K562 (cell line): ENCODE measurements around the gene STIM1. TPM values are rescaled to one million over a fixed set of nuclear protein-coding genes. Genes with fewer than 3 reads are reported as not detected.

Experiments
- ATAC-seq: fragments of 200-7000 bp; cut with Tn5 transposase; 3 replicates; pipeline ENCODE4 v1.9.1; 2020; ENCODE audit warnings: moderate library complexity
- BruUV-seq: library from RNA; stranded (reverse); fragments of 400-500 nt; replicated peaks from 2 replicates; lab custom pipeline; 2021; lab: Mats Ljungman, UMichigan
- CTCF ChIA-PET: fragments of 300-600 bp; formaldehyde crosslinking; extraction: SDS; loops from one replicate; lab custom pipeline; 2021; ENCODE audit warnings: low intra/inter-chr PET ratio; lab: Yijun Ruan, JAX
- POLR2A ChIA-PET: fragments of 300-600, 350-650 bp; sonication (Branson Sonifier 250); formaldehyde crosslinking; extraction: SDS; loops from one replicate; lab custom pipeline; 2021; ENCODE audit warnings: antibody characterized with exemption, inconsistent platforms; lab: Yijun Ruan, JAX
- DNase-seq, 4 experiments: peaks; one replicate each; pipeline versions ENCODE4 v3.0.0 to v3.0.0-alpha.2; 2011 to 2018; ENCODE audit warnings: low spot score in 3 of 4, mixed read lengths in 3 of 4; ENCODE audit errors: extremely low read depth in 1 of 4
- FAIRE-seq: peaks from 2 replicates; lab custom pipeline; 2011; peaks lifted over from hg19 to GRCh38; lab: Jason Lieb, UNC
- H2AFZ ChIP-seq: 2 replicates; pipeline ENCODE4 v1.6.0; 2011; ENCODE audit warnings: low read depth, low read length, control low read depth, inconsistent platforms
- H3K27ac ChIP-seq: fragments of 200-600 bp; 3 replicates; pipeline ENCODE4 v1.8.0; 2011; ENCODE audit warnings: low read depth, mild to moderate bottlenecking, control low read depth, inconsistent platforms, low read length, moderate library complexity, mixed read lengths; ENCODE audit errors: extremely low read depth
- H3K27me3 ChIP-seq, 2 experiments: fragments of 300-600 bp in 1 of 2; 2 replicates in 1 of 2; 3 replicates in 1 of 2; pipeline versions ENCODE4 v1.6.0 to v1.8.0; 2011; ENCODE audit warnings: inconsistent platforms in 2 of 2, low read length in 2 of 2, mild to moderate bottlenecking in 1 of 2, mixed read lengths in 1 of 2, moderate library complexity in 1 of 2; ENCODE audit not compliant: control insufficient read depth in 2 of 2, insufficient read depth in 2 of 2
- H3K36me3 ChIP-seq: fragments of 300-600 bp; 3 replicates; pipeline ENCODE4 v1.8.0; 2011; ENCODE audit warnings: mild to moderate bottlenecking, low read length, inconsistent platforms; ENCODE audit not compliant: control insufficient read depth, insufficient read depth
- H3K4me1 ChIP-seq, 2 experiments: fragments of 200-600 bp in 1 of 2; replicated peaks in 1 of 2; 2 replicates in 1 of 2; 3 replicates in 1 of 2; pipeline versions ENCODE4 v1.5.1 to v1.8.0; 2011; ENCODE audit warnings: inconsistent platforms in 2 of 2, low read length in 2 of 2, mild to moderate bottlenecking in 1 of 2, mixed read lengths in 1 of 2, moderate library complexity in 1 of 2; ENCODE audit not compliant: control insufficient read depth in 2 of 2, insufficient read depth in 2 of 2
- H3K4me2 ChIP-seq: 2 replicates; pipeline ENCODE4 v1.6.1; 2011; ENCODE audit warnings: low read length, control low read depth, inconsistent platforms, mixed read lengths; ENCODE audit not compliant: insufficient read depth
- H3K4me3 ChIP-seq: fragments of 200-600 bp; sonication (generic), shearing (Covaris generic); 2 replicates; pipeline ENCODE4 v1.5.1; 2016; ENCODE audit warnings: control low read depth, inconsistent platforms
- H3K79me2 ChIP-seq: fragments of 200-600 bp; 3 replicates; pipeline ENCODE4 v1.8.0; 2011; ENCODE audit warnings: low read length, inconsistent platforms; ENCODE audit not compliant: control insufficient read depth, insufficient read depth
- H3K9ac ChIP-seq, 2 experiments: 2 replicates each; pipeline versions ENCODE4 v1.6.0 to v1.6.1; 2011; ENCODE audit warnings: low read depth in 2 of 2, low read length in 2 of 2, control low read depth in 1 of 2, inconsistent platforms in 1 of 2, mild to moderate bottlenecking in 1 of 2, mixed read lengths in 1 of 2; ENCODE audit not compliant: insufficient read depth in 1 of 2
- H3K9me1 ChIP-seq: one replicate; pipeline ENCODE4 v1.6.0; 2011; ENCODE audit warnings: inconsistent platforms, mild to moderate bottlenecking, low read length, moderate library complexity; ENCODE audit not compliant: control insufficient read depth, insufficient read depth
- H3K9me3 ChIP-seq: replicated peaks from 2 replicates; pipeline ENCODE4 v1.5.1; 2011; ENCODE audit warnings: low read depth, low read length, inconsistent platforms; ENCODE audit not compliant: control insufficient read depth, insufficient read depth
- H4K20me1 ChIP-seq: replicated peaks from 2 replicates; pipeline ENCODE4 v1.6.1; 2011; ENCODE audit warnings: low read length, inconsistent platforms, mixed read lengths; ENCODE audit not compliant: control insufficient read depth, insufficient read depth
- ARID3A ChIP-seq: IDR thresholded peaks from 2 replicates; pipeline ENCODE4 v1.6.1; 2012; ENCODE audit warnings: low read depth, low read length, improper control_type of control experiment, borderline replicate concordance
- BRD9 ChIP-seq: fragments of 450-650 bp; IDR thresholded peaks from 2 replicates; pipeline ENCODE4 v1.6.1; 2018; ENCODE audit warnings: low read depth; ENCODE audit not compliant: partially characterized antibody
- CTBP1 ChIP-seq: fragments of 450-650 bp; IDR thresholded peaks from 2 replicates; pipeline ENCODE4 v1.6.1; 2016; ENCODE audit warnings: borderline replicate concordance
- CTCF ChIP-seq, 3 experiments: IDR thresholded peaks in 2 of 3; conservative IDR thresholded peaks in 1 of 3; 2 replicates each; pipeline ENCODE4 v1.5.1; 2011 to 2012; ENCODE audit warnings: low read length in 3 of 3, mild to moderate bottlenecking in 3 of 3, control low read depth in 2 of 3, improper control_type of control experiment in 1 of 3, inconsistent platforms in 1 of 3, low read depth in 1 of 3, mixed read lengths in 1 of 3, moderate library complexity in 1 of 3; ENCODE audit not compliant: insufficient read depth in 2 of 3
- CXXC5 ChIP-seq: fragments of 250-450 bp; sonication (Bioruptor Pico); IDR thresholded peaks from 2 replicates; pipeline ENCODE4 v1.8.0; 2022; ENCODE audit warnings: inconsistent platforms, mild to moderate bottlenecking, moderate library complexity
- EP400 ChIP-seq: fragments of 450-650 bp; IDR thresholded peaks from 2 replicates; pipeline ENCODE4 v1.6.1; 2017; ENCODE audit warnings: antibody characterized with exemption, mild to moderate bottlenecking, moderate library complexity
- FIP1L1 ChIP-seq: fragments of 200-400 bp; formaldehyde crosslinking; IDR thresholded peaks from 2 replicates; pipeline ENCODE4 v1.6.1; 2018; ENCODE audit warnings: mild to moderate bottlenecking, low read depth, low read length; ENCODE audit not compliant: poor library complexity, severe bottlenecking
- KDM1A ChIP-seq, 2 experiments: fragments of 450-650 bp; IDR thresholded peaks; 2 replicates each; pipeline ENCODE4 v1.6.1; 2016; ENCODE audit warnings: mild to moderate bottlenecking in 2 of 2
- NFXL1 ChIP-seq: fragments of 450-650 bp; formaldehyde crosslinking; IDR thresholded peaks from 2 replicates; pipeline ENCODE4 v1.4.0; 2021; ENCODE audit warnings: mild to moderate bottlenecking
- RAD21 ChIP-seq, 2 experiments: fragments of 250-450 bp in 1 of 2; fragments of 450-650 bp in 1 of 2; sonication (Bioruptor Pico) in 1 of 2; formaldehyde crosslinking in 1 of 2; IDR thresholded peaks in 1 of 2; conservative IDR thresholded peaks in 1 of 2; 2 replicates each; pipeline versions ENCODE4 v1.4.0 to v1.8.0; 2020 to 2022; ENCODE audit warnings: mild to moderate bottlenecking in 2 of 2, moderate library complexity in 1 of 2
- ZNF24 ChIP-seq: fragments of 450-650 bp; IDR thresholded peaks from 2 replicates; pipeline ENCODE4 v1.6.1; 2016
- ZNF584 ChIP-seq: fragments of 200-800 bp; sonication (Bioruptor generic); IDR thresholded peaks from 2 replicates; pipeline ENCODE4 v1.6.1; 2016; ENCODE audit warnings: low read depth, mild to moderate bottlenecking, missing genetic modification characterization, missing compliant biosample characterization
- WGBS: fragments of 100-300 bp; shearing (Covaris generic); methylation state at CpG from one replicate; pipeline ENCODE4 v1.1.6; 2016; ENCODE audit warnings: low coverage, mixed read lengths; ENCODE audit not compliant: insufficient coverage; ENCODE audit errors: missing lambda C conversion rate; 5-methylcytosine and 5-hydroxymethylcytosine counted together
- in situ Hi-C: fragments of 300-500 bp; cut with MboI; formaldehyde crosslinking; loops from 4 replicates; pipeline ENCODE4 v1.15.0; 2018; ENCODE audit warnings: inconsistent platforms, mixed read lengths
- intact Hi-C: fragments of 100-400 bp; cut with micrococcal nuclease; formaldehyde crosslinking; loops from 2 replicates; pipeline ENCODE4 v1.14.2; 2022
- polyA plus RNA-seq, 8 experiments: library from polyadenylated mRNA; depleted of rRNA in 4 of 8; stranded (reverse) in 5 of 8; unstranded in 3 of 8; fragments of >200 nt; fragmentation: Nextera tagmentation in 2 of 8; fragmentation: Illumina TruSeq in 1 of 8; extraction: Ambion mirVana in 2 of 8; extraction: Trizol in 1 of 8; gene quantifications; 2 replicates each; pipeline versions ENCODE4 v1.2.1 to v1.2.3, GENCODE V29; 2011 to 2014; ENCODE audit warnings: inconsistent platforms in 1 of 8, missing spikeins in 1 of 8
- total RNA-seq, 7 experiments: library from RNA; depleted of rRNA in 6 of 7; stranded (reverse); fragments of >200 nt in 6 of 7; fragmentation: Illumina TruSeq in 2 of 7; extraction: Trizol in 2 of 7; gene quantifications; 2 replicates each; pipeline versions ENCODE4 v1.2.1 to v1.2.3, GENCODE V29; 2011 to 2021; ENCODE audit warnings: low replicate concordance in 1 of 7

STIM1 gene
- total and polyA plus RNA-seq, 9 of the 15 experiments (the other 6 are each of a cell fraction or from before 2014, with no cell fraction given), result 7.7 to 50.5 (median 22.5) TPM

- H3K4me1 ChIP-seq, result peaks cover 10 to 47% of the 10 kb centered on the region in 2 experiments
Measured at GRCh38 chr11:3959015-3959902, 103.8 kb downstream of the STIM1 start.

More at GRCh38 chr11:3959015-3959902, 103.8 kb downstream of the STIM1 start:
- Histone ChIP-seq H3K9ac (no peak overlapping the region), H3K9me3 (no peaks in the 10 kb centered on the region)
- peak; percentile 61 for FAIRE-seq
- peak; percentile 63 for ATAC-seq
- TF ChIP-seq FIP1L1, result no peak
- TF ChIP-seq ZNF24, result peak; percentile 66
- TF ChIP-seq CTCF (IDR thresholded peaks at IDR 0.05 in 2 of 3, conservative IDR thresholded peaks at IDR 0.05 in 1 of 3; ENCODE audit: insufficient read depth in 2 of 3, low read depth in 1 of 3, low read length in 3 of 3), result peak; percentile 45 to 65 (median 60)
- TF ChIP-seq ARID3A, result 0 out of 2 replicates have a peak, but pooled peaks have one; percentile 39
- TF ChIP-seq KDM1A (IDR thresholded peaks at IDR 0.05), result 0 out of 4 replicates have a peak, but pooled peaks of 1 of the 2 experiments have one; percentile 10
- no peak for TF ChIP-seq EP400
- peak; percentile 41; the same call in 1 of the 2 replicates for TF ChIP-seq CTBP1
- no peak for TF ChIP-seq NFXL1 (CRISPR knock-in tag)
- TF ChIP-seq BRD9, result peak; percentile 28
- peak; percentile 29 to 52; a peak in 3 of 4 replicates for TF ChIP-seq RAD21 (CRISPR knock-in tag; conservative IDR thresholded peaks at IDR 0.05 in 1 of 2, IDR thresholded peaks at IDR 0.05 in 1 of 2)
- 0 out of 2 replicates have a peak, but pooled peaks have one; percentile 10 for TF ChIP-seq CXXC5 (CRISPR knock-in tag)
- TF ChIP-seq ZNF584 (CRISPR knock-in tag), result 0 out of 2 replicates have a peak, but pooled peaks have one; percentile 31
- TF ChIP-seq, all 486 proteins: peak for 9
- H4K20me1 ChIP-seq, result no peaks in the 10 kb centered on the region
- peak overlapping the region; percentile 1; the same call in 1 of the 2 replicates for H3K4me2 ChIP-seq
- H3K27me3 ChIP-seq, result no peaks in the 10 kb centered on the region
- H2AFZ ChIP-seq, result no peak overlapping the region
- in situ Hi-C loops (no loop called here), intact Hi-C loops (loop anchor here (2.0 kb wide), 1 partner anchor 110 kb away; no protein-coding TSS in a partner anchor)
- no peak overlapping the region for H3K27ac ChIP-seq
- no peak overlapping the region for H3K4me3 ChIP-seq
- H3K79me2 ChIP-seq, result peaks cover 45% of the 10 kb centered on the region
- DNase-seq, result peak; percentile 41 to 51 (median 50)
- H3K9me1 ChIP-seq, result no peaks in the 10 kb centered on the region
- WGBS, result 31% methylated on average over 5 of the region's 5 CpGs
- no peaks in the 10 kb centered on the region for H3K36me3 ChIP-seq
- BruUV-seq, result no TSS peak
- CTCF ChIA-PET, result no interaction called here
- POLR2A ChIA-PET, result interaction anchor here (0.5 to 1.2 kb wide), 7 partner anchors 10 to 136 kb away, joined by 3 read pairs; no protein-coding TSS in a partner anchor
